Loucy (cell line): ENCODE results near the gene NPBWR2.

Experiments used
- H2AFZ ChIP-seq: fragments of 200-600 bp; sonication (generic); 2 replicates; pipeline ENCODE4 v1.6.0; 2016; ENCODE audit warnings: antibody characterized with exemption, mild to moderate bottlenecking, low read length, moderate library complexity
- H3F3A ChIP-seq: fragments of 200-600 bp; 2 replicates; pipeline ENCODE4 v1.6.0; 2016; ENCODE audit warnings: antibody characterized with exemption, low read depth, mild to moderate bottlenecking
- H3K27me3 ChIP-seq: fragments of 200-600 bp; sonication (generic); 2 replicates; pipeline ENCODE4 v1.6.1; 2014; ENCODE audit warnings: low read length, mild to moderate bottlenecking; ENCODE audit not compliant: insufficient read depth, poor library complexity, severe bottlenecking
- H3K36me3 ChIP-seq: fragments of 200-600 bp; sonication (generic); 2 replicates; pipeline ENCODE4 v1.6.1; 2016; ENCODE audit warnings: low read length; ENCODE audit not compliant: insufficient read depth
- H3K4me1 ChIP-seq: fragments of 200-600 bp; sonication (generic); 2 replicates; pipeline ENCODE4 v1.5.1; 2014; ENCODE audit warnings: low read length, mild to moderate bottlenecking; ENCODE audit not compliant: insufficient read depth, poor library complexity, severe bottlenecking
- H3K4me2 ChIP-seq: fragments of 200-600 bp; sonication (generic); 2 replicates; pipeline ENCODE4 v1.6.0; 2014; ENCODE audit warnings: antibody characterized with exemption, low read length, low read depth, mild to moderate bottlenecking; ENCODE audit not compliant: poor library complexity, severe bottlenecking
- H3K4me3 ChIP-seq: fragments of 200-600 bp; sonication (generic); 2 replicates; pipeline ENCODE4 v1.5.1; 2014; ENCODE audit warnings: low read length, mild to moderate bottlenecking, mixed read lengths; ENCODE audit not compliant: poor library complexity, severe bottlenecking
- H3K79me2 ChIP-seq: fragments of 200-600 bp; sonication (generic); 2 replicates; pipeline ENCODE4 v1.6.1; 2014; ENCODE audit warnings: low read length; ENCODE audit not compliant: insufficient read depth
- H3K9ac ChIP-seq: fragments of 200-600 bp; sonication (generic); 2 replicates; pipeline ENCODE4 v1.6.0; 2014; ENCODE audit warnings: mild to moderate bottlenecking, low read depth, low read length, moderate library complexity; ENCODE audit not compliant: poor library complexity, severe bottlenecking
- H3K9me2 ChIP-seq: fragments of 200-600 bp; sonication (generic); replicated peaks from 2 replicates; pipeline ENCODE4 v1.6.1; 2016; ENCODE audit warnings: low read depth, low read length, mixed read lengths
- H3K9me3 ChIP-seq: fragments of 200-600 bp; sonication (generic); 2 replicates; pipeline ENCODE4 v1.6.1; 2014; ENCODE audit warnings: mild to moderate bottlenecking, antibody characterized with exemption, low read length, low read depth; ENCODE audit not compliant: insufficient read depth
- H4K20me1 ChIP-seq: fragments of 200-600 bp; sonication (generic); 2 replicates; pipeline ENCODE4 v1.6.0; 2014; ENCODE audit warnings: antibody characterized with exemption, low read length, mild to moderate bottlenecking; ENCODE audit not compliant: insufficient read depth, poor library complexity, severe bottlenecking
- EZH2phosphoT487 ChIP-seq: fragments of 200-600 bp; IDR thresholded peaks from 2 replicates; pipeline ENCODE4 v1.6.1; 2018; ENCODE audit warnings: antibody characterized with exemption, mild to moderate bottlenecking, moderate library complexity, borderline replicate concordance
- TF ChIP-seq, protein P1 (sequence below): fragments of 200-600 bp; sonication (generic); conservative IDR thresholded peaks from 2 replicates; pipeline ENCODE4 v1.5.1; 2014; ENCODE audit warnings: mild to moderate bottlenecking, antibody characterized with exemption, low read length

The NPBWR2 gene

DNA sequence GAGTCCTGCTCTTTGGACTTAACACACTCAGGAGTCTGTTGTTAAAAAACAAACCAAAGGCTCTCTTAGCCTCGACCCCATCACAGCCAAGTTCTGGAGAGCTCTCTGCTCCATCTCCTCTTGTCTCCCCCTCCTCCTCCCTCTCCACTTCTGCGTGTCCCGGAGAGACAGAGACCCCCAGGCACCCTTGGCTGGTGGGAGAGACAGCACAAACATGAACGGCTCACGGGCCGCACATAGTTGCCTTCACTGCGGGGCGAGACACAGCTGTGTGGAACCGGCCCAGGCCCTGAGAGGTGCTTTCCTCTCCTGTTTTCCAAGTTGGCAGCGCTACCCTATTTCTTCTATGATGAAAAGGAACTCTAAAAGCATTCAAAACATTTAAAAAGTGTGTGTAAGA, 33.6 kb upstream of the NPBWR2 start:
- H3K4me3 ChIP-seq = no peak overlapping the region
- H4K20me1 ChIP-seq = no peaks in the 10 kb centered on the region
- no peaks in the 10 kb centered on the region for H3K9me2 ChIP-seq
- H3K9ac ChIP-seq = no peak overlapping the region
- no peak for TF ChIP-seq EZH2phosphoT487
- TF ChIP-seq, protein P1, sequence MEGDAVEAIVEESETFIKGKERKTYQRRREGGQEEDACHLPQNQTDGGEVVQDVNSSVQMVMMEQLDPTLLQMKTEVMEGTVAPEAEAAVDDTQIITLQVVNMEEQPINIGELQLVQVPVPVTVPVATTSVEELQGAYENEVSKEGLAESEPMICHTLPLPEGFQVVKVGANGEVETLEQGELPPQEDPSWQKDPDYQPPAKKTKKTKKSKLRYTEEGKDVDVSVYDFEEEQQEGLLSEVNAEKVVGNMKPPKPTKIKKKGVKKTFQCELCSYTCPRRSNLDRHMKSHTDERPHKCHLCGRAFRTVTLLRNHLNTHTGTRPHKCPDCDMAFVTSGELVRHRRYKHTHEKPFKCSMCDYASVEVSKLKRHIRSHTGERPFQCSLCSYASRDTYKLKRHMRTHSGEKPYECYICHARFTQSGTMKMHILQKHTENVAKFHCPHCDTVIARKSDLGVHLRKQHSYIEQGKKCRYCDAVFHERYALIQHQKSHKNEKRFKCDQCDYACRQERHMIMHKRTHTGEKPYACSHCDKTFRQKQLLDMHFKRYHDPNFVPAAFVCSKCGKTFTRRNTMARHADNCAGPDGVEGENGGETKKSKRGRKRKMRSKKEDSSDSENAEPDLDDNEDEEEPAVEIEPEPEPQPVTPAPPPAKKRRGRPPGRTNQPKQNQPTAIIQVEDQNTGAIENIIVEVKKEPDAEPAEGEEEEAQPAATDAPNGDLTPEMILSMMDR = no peak
- H2AFZ ChIP-seq = no peak overlapping the region
- H3K9me3 ChIP-seq = peaks cover 19% of the 10 kb centered on the region; the same call in 1 of the 2 replicates
- no peaks in the 10 kb centered on the region for H3K79me2 ChIP-seq
- no peak overlapping the region for H3K4me2 ChIP-seq
- no peaks in the 10 kb centered on the region for H3F3A ChIP-seq
- peaks cover 11% of the 10 kb centered on the region for H3K4me1 ChIP-seq
- H3K27me3 ChIP-seq = no peaks in the 10 kb centered on the region
- no peaks in the 10 kb centered on the region for H3K36me3 ChIP-seq

- H3F3A ChIP-seq = no peaks in the 10 kb centered on the region
- TF ChIP-seq EZH2phosphoT487 = no peak
- TF ChIP-seq, protein P1 = no peak
- no peaks in the 10 kb centered on the region for H3K9me2 ChIP-seq
- no peaks in the 10 kb centered on the region for H4K20me1 ChIP-seq
- no peak overlapping the region for H3K4me2 ChIP-seq
- no peak overlapping the region for H2AFZ ChIP-seq
- H3K79me2 ChIP-seq = no peaks in the 10 kb centered on the region
- peaks cover 13% of the 10 kb centered on the region; the same call in 1 of the 2 replicates for H3K9me3 ChIP-seq
- H3K27me3 ChIP-seq = no peaks in the 10 kb centered on the region
- H3K4me1 ChIP-seq = peaks cover 11% of the 10 kb centered on the region
- no peaks in the 10 kb centered on the region for H3K36me3 ChIP-seq
- no peak overlapping the region for H3K9ac ChIP-seq
- no peak overlapping the region for H3K4me3 ChIP-seq
These were observed 32.9 kb upstream of the NPBWR2 start for GRCh38 chr20:64140061-64140931.

DNA sequence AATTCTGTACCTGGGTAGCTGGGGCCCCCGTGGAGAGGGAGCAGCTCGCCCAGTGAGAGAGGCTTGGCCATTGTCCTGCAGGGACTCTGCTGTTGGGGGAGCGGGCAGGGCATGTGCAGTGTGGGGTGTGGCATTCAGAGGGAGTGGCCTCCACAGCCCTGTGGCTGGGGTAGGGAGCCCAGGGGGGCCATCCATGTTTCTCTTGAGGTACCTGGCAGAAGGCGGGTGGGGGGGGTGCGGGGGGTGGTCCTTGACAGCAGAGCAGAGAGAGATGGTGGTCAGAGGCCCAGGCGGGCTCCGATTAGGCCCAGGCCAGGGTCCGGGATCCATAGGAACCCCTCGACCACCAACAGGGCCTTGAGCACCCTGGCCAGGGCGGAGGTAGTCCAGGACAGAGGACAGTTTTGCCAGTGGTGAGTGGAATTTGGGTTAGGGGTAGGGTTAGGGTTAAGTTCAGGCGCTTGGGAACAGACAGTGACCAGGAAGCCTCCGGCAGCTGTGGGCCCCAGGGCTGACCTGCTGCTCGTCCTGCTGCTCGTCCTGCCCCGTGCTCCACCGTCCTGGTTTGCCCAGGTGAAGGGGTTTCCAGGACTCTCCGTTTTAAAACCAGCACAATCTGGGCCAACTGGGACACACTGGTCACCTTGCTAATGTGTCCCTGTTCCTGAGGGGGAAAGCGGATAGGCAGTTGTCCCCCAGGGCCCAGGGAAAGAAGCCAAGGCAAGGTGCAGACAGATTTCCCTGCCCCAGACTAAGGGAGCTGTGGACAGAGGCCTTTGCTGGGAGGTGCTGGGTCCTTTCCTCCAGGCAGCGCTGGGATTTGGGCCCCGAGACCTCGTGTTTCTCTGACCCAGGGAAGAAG, 32.1 kb upstream of the NPBWR2 start:
- Histone ChIP-seq H3K9me2 (no peaks in the 10 kb centered on the region), H2AFZ (no peak overlapping the region), H3K79me2 (no peaks in the 10 kb centered on the region), H4K20me1 (no peaks in the 10 kb centered on the region), H3K4me3 (no peak overlapping the region), H3K4me1 (peaks cover 11% of the 10 kb centered on the region), H3F3A (no peaks in the 10 kb centered on the region), H3K27me3 (no peaks in the 10 kb centered on the region), H3K9ac (no peak overlapping the region), H3K4me2 (no peak overlapping the region), H3K9me3 (peaks cover 5% of the 10 kb centered on the region; the same call in 1 of the 2 replicates), H3K36me3 (no peaks in the 10 kb centered on the region)
- TF ChIP-seq, protein P1 = no peak
- TF ChIP-seq EZH2phosphoT487 = no peak
